ENCODE data around the gene MAPK13. TPM values are rescaled to one million over a fixed set of nuclear protein-coding genes. Genes with fewer than 3 reads are reported as not detected.

The MAPK13 gene
- polyA plus RNA-seq, 1 donor from 2014 or later = 1.8 TPM

DNA sequence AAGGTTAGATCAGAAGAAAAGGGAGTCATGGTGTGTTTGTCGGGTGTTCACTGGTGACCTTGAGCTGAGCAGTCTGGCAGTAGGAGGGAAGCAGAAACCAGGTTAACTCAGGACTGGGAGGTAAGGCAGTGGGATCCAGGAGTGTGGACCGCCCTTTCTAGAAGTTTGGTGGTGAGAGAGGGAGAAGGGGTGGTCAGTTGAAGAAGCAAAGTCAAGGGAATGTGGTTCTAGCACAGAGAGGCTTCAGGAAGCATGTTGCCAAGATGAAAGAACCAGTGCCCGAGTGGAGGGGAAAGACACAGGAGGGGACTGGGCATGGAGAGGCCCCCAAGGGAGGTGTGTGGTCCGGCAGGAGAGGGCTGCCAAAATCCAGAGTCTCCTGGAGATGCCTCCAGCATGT, 3.6 kb downstream of the MAPK13 start:
- no peaks in the 10 kb centered on the region for H3K36me3 ChIP-seq (ENCODE audit: insufficient read depth, low read length)

GRCh38 chr6:36135053-36135731, 4.9 kb downstream of the MAPK13 start:
- Histone ChIP-seq H3K9me2 (ENCODE audit: insufficient read depth, low read length) (no peaks in the 10 kb centered on the region), H3K79me2 (replicated peaks; ENCODE audit: insufficient read depth, low read length) (no peaks in the 10 kb centered on the region), H3K9ac (ENCODE audit: low read length) (no peak overlapping the region), H3K36me3 (ENCODE audit: insufficient read depth, low read length) (no peaks in the 10 kb centered on the region), H3K4me3 (ENCODE audit: low read length) (no peak overlapping the region), H3K9me3 (ENCODE audit: low read length) (no peaks in the 10 kb centered on the region), H4K20me1 (ENCODE audit: insufficient read depth) (no peaks in the 10 kb centered on the region), H3K27me3 (ENCODE audit: insufficient read depth, low read depth, low read length) (peaks cover 11% of the 10 kb centered on the region), H3K27ac (ENCODE audit: low read length) (no peak overlapping the region), H3K4me2 (ENCODE audit: low read length) (no peak overlapping the region), H2AFZ (ENCODE audit: low read depth, low read length) (no peak overlapping the region), H3F3A (ENCODE audit: insufficient read depth, low read length, poor library complexity, severe bottlenecking) (no peaks in the 10 kb centered on the region)
- no peak for TF ChIP-seq EZH2 (IDR thresholded peaks at IDR 0.05; ENCODE audit: borderline replicate concordance, insufficient read depth, low read length, poor library complexity, severe bottlenecking)
- TF ChIP-seq EP300 (conservative IDR thresholded peaks at IDR 0.05; ENCODE audit: poor library complexity, severe bottlenecking) = no peak
- no peak for TF ChIP-seq RAD21 (conservative IDR thresholded peaks at IDR 0.05)
- TF ChIP-seq, protein P1, sequence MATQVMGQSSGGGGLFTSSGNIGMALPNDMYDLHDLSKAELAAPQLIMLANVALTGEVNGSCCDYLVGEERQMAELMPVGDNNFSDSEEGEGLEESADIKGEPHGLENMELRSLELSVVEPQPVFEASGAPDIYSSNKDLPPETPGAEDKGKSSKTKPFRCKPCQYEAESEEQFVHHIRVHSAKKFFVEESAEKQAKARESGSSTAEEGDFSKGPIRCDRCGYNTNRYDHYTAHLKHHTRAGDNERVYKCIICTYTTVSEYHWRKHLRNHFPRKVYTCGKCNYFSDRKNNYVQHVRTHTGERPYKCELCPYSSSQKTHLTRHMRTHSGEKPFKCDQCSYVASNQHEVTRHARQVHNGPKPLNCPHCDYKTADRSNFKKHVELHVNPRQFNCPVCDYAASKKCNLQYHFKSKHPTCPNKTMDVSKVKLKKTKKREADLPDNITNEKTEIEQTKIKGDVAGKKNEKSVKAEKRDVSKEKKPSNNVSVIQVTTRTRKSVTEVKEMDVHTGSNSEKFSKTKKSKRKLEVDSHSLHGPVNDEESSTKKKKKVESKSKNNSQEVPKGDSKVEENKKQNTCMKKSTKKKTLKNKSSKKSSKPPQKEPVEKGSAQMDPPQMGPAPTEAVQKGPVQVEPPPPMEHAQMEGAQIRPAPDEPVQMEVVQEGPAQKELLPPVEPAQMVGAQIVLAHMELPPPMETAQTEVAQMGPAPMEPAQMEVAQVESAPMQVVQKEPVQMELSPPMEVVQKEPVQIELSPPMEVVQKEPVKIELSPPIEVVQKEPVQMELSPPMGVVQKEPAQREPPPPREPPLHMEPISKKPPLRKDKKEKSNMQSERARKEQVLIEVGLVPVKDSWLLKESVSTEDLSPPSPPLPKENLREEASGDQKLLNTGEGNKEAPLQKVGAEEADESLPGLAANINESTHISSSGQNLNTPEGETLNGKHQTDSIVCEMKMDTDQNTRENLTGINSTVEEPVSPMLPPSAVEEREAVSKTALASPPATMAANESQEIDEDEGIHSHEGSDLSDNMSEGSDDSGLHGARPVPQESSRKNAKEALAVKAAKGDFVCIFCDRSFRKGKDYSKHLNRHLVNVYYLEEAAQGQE (IDR thresholded peaks at IDR 0.05; ENCODE audit: borderline replicate concordance) = no peak
- TF ChIP-seq SMC3 (conservative IDR thresholded peaks at IDR 0.05; ENCODE audit: poor library complexity) = no peak
- TF ChIP-seq, protein P2, sequence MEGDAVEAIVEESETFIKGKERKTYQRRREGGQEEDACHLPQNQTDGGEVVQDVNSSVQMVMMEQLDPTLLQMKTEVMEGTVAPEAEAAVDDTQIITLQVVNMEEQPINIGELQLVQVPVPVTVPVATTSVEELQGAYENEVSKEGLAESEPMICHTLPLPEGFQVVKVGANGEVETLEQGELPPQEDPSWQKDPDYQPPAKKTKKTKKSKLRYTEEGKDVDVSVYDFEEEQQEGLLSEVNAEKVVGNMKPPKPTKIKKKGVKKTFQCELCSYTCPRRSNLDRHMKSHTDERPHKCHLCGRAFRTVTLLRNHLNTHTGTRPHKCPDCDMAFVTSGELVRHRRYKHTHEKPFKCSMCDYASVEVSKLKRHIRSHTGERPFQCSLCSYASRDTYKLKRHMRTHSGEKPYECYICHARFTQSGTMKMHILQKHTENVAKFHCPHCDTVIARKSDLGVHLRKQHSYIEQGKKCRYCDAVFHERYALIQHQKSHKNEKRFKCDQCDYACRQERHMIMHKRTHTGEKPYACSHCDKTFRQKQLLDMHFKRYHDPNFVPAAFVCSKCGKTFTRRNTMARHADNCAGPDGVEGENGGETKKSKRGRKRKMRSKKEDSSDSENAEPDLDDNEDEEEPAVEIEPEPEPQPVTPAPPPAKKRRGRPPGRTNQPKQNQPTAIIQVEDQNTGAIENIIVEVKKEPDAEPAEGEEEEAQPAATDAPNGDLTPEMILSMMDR (IDR thresholded peaks at IDR 0.05; ENCODE audit: poor library complexity, severe bottlenecking) = no peak
- TF ChIP-seq TAF1 (IDR thresholded peaks at IDR 0.05; ENCODE audit: low read depth) = no peak
- no peak for TF ChIP-seq MXI1 (conservative IDR thresholded peaks at IDR 0.05; ENCODE audit: poor library complexity, severe bottlenecking)
- no peak for TF ChIP-seq POLR2AphosphoS5 (IDR thresholded peaks at IDR 0.05)

More for the DNA sequence above, 3.6 kb downstream of the MAPK13 start:
- Histone ChIP-seq H3K79me2 (replicated peaks; ENCODE audit: insufficient read depth, low read length) (no peaks in the 10 kb centered on the region), H3K27me3 (ENCODE audit: insufficient read depth, low read depth, low read length) (peaks cover 18% of the 10 kb centered on the region), H3K27ac (ENCODE audit: low read length) (no peak overlapping the region), H3F3A (ENCODE audit: insufficient read depth, low read length, poor library complexity, severe bottlenecking) (no peaks in the 10 kb centered on the region), H3K4me3 (ENCODE audit: low read length) (no peak overlapping the region), H2AFZ (ENCODE audit: low read depth, low read length) (no peak overlapping the region), H3K9ac (ENCODE audit: low read length) (no peak overlapping the region), H3K9me3 (ENCODE audit: low read length) (no peaks in the 10 kb centered on the region), H3K4me2 (ENCODE audit: low read length) (no peak overlapping the region), H3K9me2 (ENCODE audit: insufficient read depth, low read length) (no peaks in the 10 kb centered on the region), H4K20me1 (ENCODE audit: insufficient read depth) (no peaks in the 10 kb centered on the region)
- TF ChIP-seq EZH2 (IDR thresholded peaks at IDR 0.05; ENCODE audit: borderline replicate concordance, insufficient read depth, low read length, poor library complexity, severe bottlenecking) (no peak), SMC3 (conservative IDR thresholded peaks at IDR 0.05; ENCODE audit: poor library complexity) (no peak), MXI1 (conservative IDR thresholded peaks at IDR 0.05; ENCODE audit: poor library complexity, severe bottlenecking) (no peak), RAD21 (conservative IDR thresholded peaks at IDR 0.05) (no peak), EP300 (conservative IDR thresholded peaks at IDR 0.05; ENCODE audit: poor library complexity, severe bottlenecking) (no peak), POLR2AphosphoS5 (IDR thresholded peaks at IDR 0.05) (no peak), TAF1 (IDR thresholded peaks at IDR 0.05; ENCODE audit: low read depth) (no peak)
- TF ChIP-seq, protein P1 (IDR thresholded peaks at IDR 0.05; ENCODE audit: borderline replicate concordance) = no peak
- TF ChIP-seq, protein P2 (IDR thresholded peaks at IDR 0.05; ENCODE audit: poor library complexity, severe bottlenecking) = no peak
